GM12874 (cell line): ENCODE measurements around the gene TMSB10.

Source experiments
- CTCF ChIP-seq: IDR thresholded peaks from 2 replicates; pipeline ENCODE4 v1.5.1; 2011; ENCODE audit warnings: low read depth, mild to moderate bottlenecking, control low read depth, low read length, moderate library complexity; ENCODE audit not compliant: insufficient read depth

The TMSB10 gene

GRCh38 chr2:84876369-84876768, 29.1 kb upstream of the TMSB10 start:
- no peak for TF ChIP-seq CTCF

- TF ChIP-seq CTCF: no peak
These were observed 27.0 kb upstream of the TMSB10 start for GRCh38 chr2:84878459-84878858.

- TF ChIP-seq CTCF: no peak
These were observed 26.4 kb upstream of the TMSB10 start for GRCh38 chr2:84878896-84879583.

GRCh38 chr2:84879584-84880394, 25.7 kb upstream of the TMSB10 start:
- no peak for TF ChIP-seq CTCF

- TF ChIP-seq CTCF: no peak
These were observed 25.1 kb upstream of the TMSB10 start for GRCh38 chr2:84880395-84880644.

GRCh38 chr2:84880645-84881521, 24.6 kb upstream of the TMSB10 start, which contains the start of gene TRABD2A:
Gene TRABD2A, minus strand, starts transcription at chr2:84881084. Its CDS starts 45 bp downstream, at chr2:84881039.
- no peak for TF ChIP-seq CTCF
